T-cell (primary cell): ENCODE data around the gene STK10. TPM values are rescaled to one million over a fixed set of nuclear protein-coding genes. Genes with fewer than 3 reads are reported as not detected.
A peak's percentile ranks its signal among the peaks of the same experiment; 100 is the strongest.

Experiments used
- ATAC-seq, 4 experiments: fragments of 200-7000 bp in 3 of 4; fragments of 150-1000 bp in 1 of 4; cut with Tn5 transposase; replicated peaks in 1 of 4; 1 replicate in 3 of 4; 2 replicates in 1 of 4; pipeline ENCODE4 v1.10.0; 2021; ENCODE audit warnings: moderate library complexity in 3 of 4, mild to moderate bottlenecking in 2 of 4, moderate number of reproducible peaks in 1 of 4
- CTCF ChIA-PET, 2 donors: fragments of 300-600 bp; sonication (Branson Sonifier 250); formaldehyde crosslinking; loops; one replicate each; lab custom pipeline; 2022; ENCODE audit warnings: antibody characterized with exemption in 2 of 2; lab: Charles Lee
- POLR2A ChIA-PET, 2 donors: fragments of 300-600 bp; sonication (Branson Sonifier 250); formaldehyde crosslinking; loops; one replicate each; lab custom pipeline; 2022; ENCODE audit warnings: antibody characterized with exemption in 2 of 2; lab: Charles Lee
- DNase-seq, 35 experiments: peaks; one replicate each; pipeline versions ENCODE4 v3.0.0 to v3.0.0-alpha.2; 2013 to 2023
- H3K27ac ChIP-seq: one replicate; pipeline ENCODE4 v1.5.1; 2013; ENCODE audit warnings: low read length
- H3K27me3 ChIP-seq, 2 experiments: replicated peaks in 1 of 2; 1 replicate in 1 of 2; 2 replicates in 1 of 2; pipeline versions ENCODE4 v1.6.1 to v1.7.0; 2013; ENCODE audit warnings: low read length in 1 of 2, mixed read lengths in 1 of 2; ENCODE audit not compliant: control insufficient read depth in 2 of 2, insufficient read depth in 2 of 2; ENCODE audit errors: extremely low read depth in 1 of 2
- H3K36me3 ChIP-seq, 2 donors: 1 replicate in 1 of 2; 2 replicates in 1 of 2; pipeline versions ENCODE4 v1.6.1 to v1.7.0; 2013; ENCODE audit warnings: low read length in 1 of 2; ENCODE audit not compliant: control insufficient read depth in 2 of 2, insufficient read depth in 1 of 2; ENCODE audit errors: extremely low read depth in 1 of 2
- H3K4me1 ChIP-seq, 2 experiments: 1 replicate in 1 of 2; 2 replicates in 1 of 2; pipeline versions ENCODE4 v1.6.1 to v1.7.0; 2013; ENCODE audit warnings: low read length in 2 of 2, mixed read lengths in 1 of 2; ENCODE audit not compliant: insufficient read depth in 2 of 2, control insufficient read depth in 1 of 2; ENCODE audit errors: extremely low read depth in 1 of 2
- H3K4me3 ChIP-seq, 2 donors: 1 replicate in 1 of 2; 2 replicates in 1 of 2; pipeline versions ENCODE4 v1.5.1 to v1.7.0; 2013; ENCODE audit warnings: mild to moderate bottlenecking in 2 of 2, low read length in 1 of 2, moderate library complexity in 1 of 2; ENCODE audit not compliant: control insufficient read depth in 1 of 2; ENCODE audit errors: extremely low read depth in 1 of 2
- H3K9me3 ChIP-seq: 2 replicates; pipeline ENCODE4 v1.7.0; 2013
- H3K27ac Mint-ChIP-seq, 2 donors: one replicate each; pipeline ENCODE4 v1.8.0; 2020 to 2021; ENCODE audit warnings: mild to moderate bottlenecking in 2 of 2, mixed read lengths in 2 of 2
- H3K27me3 Mint-ChIP-seq, 2 donors: one replicate each; pipeline ENCODE4 v1.8.0; 2021 to 2022; ENCODE audit warnings: mixed read lengths in 2 of 2
- H3K36me3 Mint-ChIP-seq: one replicate; pipeline ENCODE4 v1.8.0; 2021; ENCODE audit warnings: mixed read lengths
- H3K4me1 Mint-ChIP-seq, 3 donors: one replicate each; pipeline ENCODE4 v1.8.0; 2020 to 2022; ENCODE audit warnings: mixed read lengths in 3 of 3, mild to moderate bottlenecking in 1 of 3
- H3K4me3 Mint-ChIP-seq, 3 donors: one replicate each; pipeline ENCODE4 v1.8.0; 2020 to 2022; ENCODE audit warnings: mild to moderate bottlenecking in 3 of 3, mixed read lengths in 3 of 3, moderate library complexity in 3 of 3
- H3K9me3 Mint-ChIP-seq, 3 donors: one replicate each; pipeline ENCODE4 v1.8.0; 2020 to 2022; ENCODE audit warnings: mixed read lengths in 3 of 3
- whole genome bisulfite sequencing: methylation state at CpG from one replicate; pipeline ENCODE4 v1.1.5; 2013; ENCODE audit warnings: missing lambda C conversion rate; ENCODE audit not compliant: insufficient coverage; 5-methylcytosine and 5-hydroxymethylcytosine counted together
- total RNA-seq, 35 experiments: library from RNA in 6 of 35; stranded (reverse) in 6 of 35; fragments of 120-200 nt in 1 of 35; gene quantifications; one replicate each; pipeline versions ENCODE4 v1.2.1 to v1.2.4 and lab custom pipeline; 2013 to 2026

The STK10 gene
- total RNA-seq, 5 donors from 2014 or later (not counting 1 experiment from before 2014, with no cell fraction given), result 305 to 437 (median 331) TPM

- H3K9me3 Mint-ChIP-seq, result no peaks in the 10 kb centered on the region
- ChIA-PET POLR2A (interaction anchor here (0.5 to 0.7 kb wide), 4 partner anchors 64 to 706 kb away, joined by 4 to 16 read pairs (median 6); no protein-coding TSS in a partner anchor), CTCF (interaction anchor here (0.5 to 1.7 kb wide), 9 partner anchors 11 to 222 kb away, joined by 3 to 8 read pairs (median 3); partner anchors contain the start of gene STK10 (in 1 of the 2))
- H3K36me3 ChIP-seq, result peaks cover 0 to 39% of the 10 kb centered on the region in 2 donors
- peak overlapping the region; percentile 34 for H3K27ac ChIP-seq
- peaks cover 41% of the 10 kb centered on the region for H3K36me3 Mint-ChIP-seq
- H3K9me3 ChIP-seq, result no peaks in the 10 kb centered on the region
- peak overlapping the region; percentile 85 to 89 for H3K27ac Mint-ChIP-seq
- H3K27me3 ChIP-seq, result no peaks in the 10 kb centered on the region
- ATAC-seq (no peak), DNase-seq (peak in 1 of 35 experiments; percentile 46)
- peaks cover 52 to 61% (median 60%) of the 10 kb centered on the region in 3 donors for H3K4me1 Mint-ChIP-seq
- H3K4me3 ChIP-seq, result no peak overlapping the region
- WGBS, result 68% methylated on average over 2 of the region's 3 CpGs
- H3K4me1 ChIP-seq, result peaks cover 33 to 38% of the 10 kb centered on the region in 2 experiments
- peak overlapping the region in 1 of 3 donors; percentile 54 for H3K4me3 Mint-ChIP-seq
- H3K27me3 Mint-ChIP-seq, result no peaks in the 10 kb centered on the region
Observed at GRCh38 chr5:172071309-172071875, 116.6 kb downstream of the STK10 start.

DNA sequence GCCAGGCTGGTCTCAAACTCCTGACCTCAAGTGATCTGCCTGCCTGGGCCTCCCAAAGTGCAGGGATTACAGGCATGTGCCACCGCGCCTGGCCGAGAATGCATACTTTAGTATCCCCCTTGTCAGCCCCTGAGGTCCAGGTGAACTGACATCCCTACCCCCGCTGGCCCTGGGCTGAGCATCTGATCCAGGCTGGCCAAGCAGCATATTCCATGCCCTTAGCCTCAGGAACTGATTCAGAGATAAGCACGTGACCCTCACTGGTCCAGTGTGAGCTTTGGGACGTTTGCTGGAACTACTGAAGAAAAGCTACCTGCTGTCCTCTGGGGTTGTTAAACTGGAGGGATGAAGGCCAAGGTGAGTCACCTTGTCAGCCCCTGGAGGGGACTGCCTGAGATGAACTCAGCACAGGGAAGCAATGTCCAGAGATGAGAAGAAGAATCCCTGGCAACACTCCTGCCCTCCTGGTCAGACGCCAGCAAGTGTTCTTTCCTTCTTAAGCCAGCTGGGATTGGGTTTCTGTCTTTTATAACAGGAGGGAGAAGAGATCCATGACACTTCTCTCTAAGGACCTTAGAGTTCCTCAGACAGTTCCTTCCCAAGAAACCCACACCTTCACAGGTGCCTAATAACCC lies 122.5 kb downstream of the STK10 start:
- Mint-ChIP-seq H3K4me3 (peak overlapping the region in 2 of 3 donors; percentile 63 to 69), H3K4me1 (peaks cover 73 to 82% (median 76%) of the 10 kb centered on the region in 3 donors), H3K9me3 (no peaks in the 10 kb centered on the region), H3K36me3 (peaks cover 57% of the 10 kb centered on the region), H3K27ac (peak overlapping the region; percentile 97 to 99), H3K27me3 (no peaks in the 10 kb centered on the region)
- Histone ChIP-seq H3K4me1 (peaks cover 39 to 50% of the 10 kb centered on the region in 2 experiments), H3K36me3 (peaks cover 21 to 58% of the 10 kb centered on the region in 2 donors), H3K27ac (peak overlapping the region; percentile 81), H3K9me3 (no peaks in the 10 kb centered on the region), H3K4me3 (peak overlapping the region in 1 of 2 donors; percentile 5), H3K27me3 (no peaks in the 10 kb centered on the region)
- POLR2A ChIA-PET, result interaction anchor here in 1 of 2 donors (0.6 kb wide), 1 partner anchor 249 kb away, joined by 9 read pairs; no protein-coding TSS in a partner anchor
- DNase-seq, result no peak
- ATAC-seq, result no peak
- WGBS, result 91% methylated on average over 6 of the region's 7 CpGs
- CTCF ChIA-PET, result interaction anchor here (0.6 to 0.7 kb wide), 3 partner anchors 18 to 876 kb away, joined by 3 to 7 read pairs (median 6); no protein-coding TSS in a partner anchor

DNA sequence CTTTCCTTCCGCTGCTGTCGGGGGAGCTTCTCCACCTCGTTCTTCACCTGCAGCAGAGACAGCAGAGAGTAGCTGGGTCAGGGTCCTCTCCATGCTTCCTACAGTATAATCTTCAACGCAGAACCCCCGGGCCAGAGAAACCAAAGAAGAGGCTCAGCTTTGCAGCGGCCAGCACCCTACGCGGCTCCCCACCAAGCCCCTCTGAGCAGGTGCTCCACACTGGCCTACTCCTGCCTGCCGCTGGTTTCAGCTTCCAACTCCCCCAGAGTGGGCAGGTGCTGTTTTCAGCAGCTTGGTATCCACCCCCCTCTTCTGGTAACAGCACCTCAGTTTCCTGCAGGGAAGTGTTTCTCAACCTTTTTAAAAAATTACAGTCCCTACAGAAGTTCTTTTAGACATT lies 123.3 kb downstream of the STK10 start:
- no peaks in the 10 kb centered on the region for H3K27me3 Mint-ChIP-seq
- H3K36me3 Mint-ChIP-seq, result peaks cover 61% of the 10 kb centered on the region
- H3K9me3 Mint-ChIP-seq, result no peaks in the 10 kb centered on the region
- Histone ChIP-seq H3K4me1 (peaks cover 36 to 46% of the 10 kb centered on the region in 2 experiments), H3K27ac (no peak overlapping the region), H3K9me3 (no peaks in the 10 kb centered on the region), H3K36me3 (peaks cover 23 to 65% of the 10 kb centered on the region in 2 donors), H3K4me3 (no peak overlapping the region), H3K27me3 (no peaks in the 10 kb centered on the region)
- DNase-seq (no peak), ATAC-seq (no peak)
- ChIA-PET CTCF (interaction anchor here in 1 of 2 donors (0.6 kb wide), 1 partner anchor 19 kb away, joined by 3 read pairs; no protein-coding TSS in a partner anchor), POLR2A (no interaction called here)
- WGBS, result 90% methylated on average over 9 of the region's 9 CpGs
- H3K4me3 Mint-ChIP-seq, result peak overlapping the region in 2 of 3 donors; percentile 13 to 69
- H3K27ac Mint-ChIP-seq, result peak overlapping the region; percentile 97 to 99
- peaks cover 67 to 74% (median 70%) of the 10 kb centered on the region in 3 donors for H3K4me1 Mint-ChIP-seq

DNA sequence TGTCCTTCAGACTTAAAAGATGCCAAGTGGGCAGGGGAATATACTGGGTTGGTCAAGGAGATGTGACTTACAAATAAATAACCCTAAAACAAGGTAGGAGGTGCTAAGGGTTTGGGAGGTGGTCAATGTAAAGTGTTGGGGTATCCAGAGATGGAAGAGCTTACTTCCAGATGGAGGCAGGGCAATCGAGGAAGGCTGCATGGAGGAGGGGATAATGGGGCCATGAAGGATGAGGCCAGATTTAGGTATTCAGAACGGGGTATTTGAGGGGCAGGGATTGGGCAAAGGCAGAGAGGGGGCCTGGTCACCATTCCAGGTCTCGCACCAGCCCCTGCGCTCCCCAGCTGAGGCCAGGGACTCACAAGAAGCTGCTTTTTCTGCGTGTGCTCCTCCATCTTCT lies 123.7 kb downstream of the STK10 start:
- WGBS, result 98% methylated on average over 5 of the region's 5 CpGs
- CTCF ChIA-PET, result interaction anchor here in 1 of 2 donors (1.2 kb wide), 1 partner anchor 153 kb away, joined by 5 read pairs; no protein-coding TSS in a partner anchor
- Histone ChIP-seq H3K36me3 (peaks cover 23 to 69% of the 10 kb centered on the region in 2 donors), H3K27ac (no peak overlapping the region), H3K4me3 (no peak overlapping the region), H3K4me1 (peaks cover 33 to 44% of the 10 kb centered on the region in 2 experiments), H3K27me3 (no peaks in the 10 kb centered on the region), H3K9me3 (no peaks in the 10 kb centered on the region)
- Mint-ChIP-seq H3K9me3 (no peaks in the 10 kb centered on the region), H3K4me3 (peak overlapping the region in 2 of 3 donors; percentile 39 to 69), H3K27ac (peak overlapping the region; percentile 97 to 99), H3K27me3 (no peaks in the 10 kb centered on the region), H3K36me3 (peaks cover 62% of the 10 kb centered on the region), H3K4me1 (peaks cover 68 to 71% (median 70%) of the 10 kb centered on the region in 3 donors)
- POLR2A ChIA-PET, result no interaction called here
- ATAC-seq (no peak), DNase-seq (no peak)

DNA sequence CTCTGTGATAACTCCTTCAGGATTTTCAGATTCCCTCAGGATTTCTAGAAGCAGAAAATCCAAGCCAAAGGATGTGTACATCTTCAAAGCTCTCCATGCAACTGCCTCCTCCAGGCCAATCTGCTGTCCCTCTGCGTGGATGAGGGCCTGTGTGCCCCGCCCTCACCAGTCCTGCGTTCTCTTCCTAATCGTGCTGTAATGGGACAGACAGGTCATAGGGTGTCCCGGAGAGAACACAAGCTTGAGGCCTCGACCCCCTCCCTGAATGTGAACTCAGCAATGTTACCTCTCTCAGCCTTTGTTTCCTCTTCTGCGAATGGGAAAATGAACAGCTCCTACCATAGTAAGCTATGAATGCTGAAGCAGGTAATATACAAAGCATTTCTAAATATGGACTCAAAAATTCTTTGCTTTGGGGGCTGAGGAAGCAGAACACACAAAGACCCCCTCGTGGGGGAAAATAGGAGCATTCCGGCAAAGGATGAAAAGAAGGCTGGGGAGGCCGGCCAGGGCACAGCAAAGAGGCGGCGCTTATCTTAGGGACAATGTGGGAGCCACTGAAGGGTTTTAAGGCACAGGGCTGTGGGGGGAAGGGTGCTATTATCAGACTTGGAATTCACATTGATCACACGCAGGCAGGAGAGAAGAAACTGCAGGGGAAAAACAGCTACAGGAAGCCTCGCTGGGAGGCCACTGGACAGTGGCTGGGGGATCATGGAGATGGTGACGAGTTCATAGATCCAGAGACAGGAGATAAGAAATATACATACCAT lies 124.4 kb downstream of the STK10 start:
- peaks cover 26 to 43% of the 10 kb centered on the region in 2 experiments for H3K4me1 ChIP-seq
- 98% methylated on average over 11 of the region's 15 CpGs for WGBS
- POLR2A ChIA-PET, result interaction anchor here (0.6 kb wide), 2 partner anchors 9 to 27 kb away, joined by 3 to 4 read pairs; no protein-coding TSS in a partner anchor
- DNase-seq (no peak), ATAC-seq (no peak)
- Mint-ChIP-seq H3K4me1 (peaks cover 63 to 65% (median 64%) of the 10 kb centered on the region in 3 donors), H3K9me3 (no peaks in the 10 kb centered on the region), H3K36me3 (peaks cover 62% of the 10 kb centered on the region), H3K27me3 (no peaks in the 10 kb centered on the region), H3K27ac (peak overlapping the region; percentile 97 to 99), H3K4me3 (peak overlapping the region in 2 of 3 donors; percentile 39 to 69)
- CTCF ChIA-PET, result interaction anchor here (0.5 to 1.2 kb wide), 4 partner anchors 82 to 697 kb away, joined by 3 to 5 read pairs (median 3); no protein-coding TSS in a partner anchor
- no peak overlapping the region for H3K27ac ChIP-seq
- H3K9me3 ChIP-seq, result no peaks in the 10 kb centered on the region
- peaks cover 26 to 75% of the 10 kb centered on the region in 2 donors for H3K36me3 ChIP-seq
- H3K27me3 ChIP-seq, result no peaks in the 10 kb centered on the region
- H3K4me3 ChIP-seq, result no peak overlapping the region
